Endothelial cell of hepatic sinusoid (primary cell): ENCODE data around the gene BAZ2A.

Experiments
- in situ Hi-C: cut with HindIII; loops from 2 replicates; pipeline ENCODE4 v1.10.0; 2017; ENCODE audit warnings: low sequenced_read_pairs

The BAZ2A gene

GRCh38 chr12:56635806-56636674 is 5.9 kb upstream of the BAZ2A start:
- in situ Hi-C loops: loop anchor here (5.0 kb wide), 1 partner anchor 36 kb away; no protein-coding TSS in a partner anchor

- in situ Hi-C loops: loop anchor here (5.0 kb wide), 1 partner anchor 37 kb away; no protein-coding TSS in a partner anchor
Observed at GRCh38 chr12:56634837-56635791, 5.0 kb upstream of the BAZ2A start.

- in situ Hi-C loops: no loop called here
Observed at GRCh38 chr12:56634242-56634836, 4.2 kb upstream of the BAZ2A start.

- in situ Hi-C loops: no loop called here
Observed at GRCh38 chr12:56633468-56634241, 3.5 kb upstream of the BAZ2A start.

DNA sequence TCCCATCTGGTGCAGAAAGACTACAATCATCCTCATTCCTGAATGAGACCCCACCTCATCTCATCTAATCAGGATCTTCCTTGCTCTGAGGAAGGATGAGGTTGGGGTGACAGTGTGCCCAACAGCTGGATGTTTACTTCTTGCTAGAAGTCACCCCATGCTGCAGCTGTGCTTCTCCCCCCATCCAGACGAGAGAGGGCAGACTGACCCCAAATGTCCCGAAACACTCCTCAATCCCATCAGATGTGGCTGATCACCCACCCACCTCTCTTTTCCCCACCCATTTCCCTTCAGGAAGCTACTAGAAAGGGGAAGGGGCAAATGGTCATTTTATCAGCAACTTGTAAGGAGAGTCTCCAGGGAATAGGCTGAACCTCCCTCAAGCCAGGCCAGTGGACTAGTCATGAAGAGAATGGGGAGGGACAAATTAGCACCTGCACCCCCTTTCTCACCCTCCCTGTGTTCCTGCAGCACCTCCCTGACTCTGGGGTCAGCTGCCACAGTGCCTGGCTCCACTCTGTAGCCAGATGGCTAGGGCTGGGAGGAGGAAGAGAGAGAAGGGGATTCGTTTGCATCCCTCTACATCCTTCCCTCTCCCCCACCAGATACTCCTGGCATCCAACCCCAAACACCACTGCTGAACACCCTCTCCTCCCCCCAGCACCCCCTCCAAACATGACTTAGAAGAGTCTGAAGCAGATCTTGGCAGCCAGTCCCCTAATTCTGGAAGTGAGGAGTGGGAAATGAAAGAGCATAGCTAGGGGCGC is 2.8 kb upstream of the BAZ2A start:
- in situ Hi-C loops: no loop called here

GRCh38 chr12:56631790-56632700 is 1.9 kb upstream of the BAZ2A start:
- in situ Hi-C loops: no loop called here

DNA sequence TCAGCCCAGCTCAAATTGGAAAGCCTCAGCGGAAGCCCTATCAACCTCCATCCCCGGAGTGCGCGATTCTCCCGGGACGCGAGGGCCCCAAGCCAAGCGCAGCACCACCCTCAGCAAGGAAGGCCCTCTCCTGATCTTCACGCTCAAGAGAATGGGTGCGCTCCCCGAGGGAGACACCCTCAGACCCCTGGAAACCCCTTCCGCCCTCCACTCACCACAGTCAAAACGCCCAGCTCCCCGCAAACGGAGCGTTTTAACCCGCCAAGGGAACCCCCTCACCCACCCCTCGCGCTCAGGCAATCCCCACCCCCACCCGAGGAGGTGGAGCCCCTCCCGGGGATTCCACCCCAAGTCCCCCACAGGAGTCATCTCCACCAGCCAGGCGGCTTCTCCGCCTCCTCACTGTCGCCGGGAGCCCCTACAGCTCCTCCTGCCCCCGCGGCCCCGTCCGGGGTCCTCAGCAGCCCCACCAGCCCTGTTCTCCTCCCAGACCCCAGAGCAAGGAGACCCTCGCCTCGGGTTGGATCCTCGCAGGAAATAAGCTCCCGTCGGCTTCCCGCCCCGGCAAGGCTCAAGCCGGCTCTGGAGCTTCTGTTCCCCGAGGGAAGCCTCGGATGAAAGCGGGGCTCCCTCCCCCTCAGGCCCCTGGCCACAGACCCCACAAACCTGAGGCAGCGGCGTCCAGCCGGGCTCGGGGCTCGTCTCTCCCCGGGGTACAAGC is 507 bp downstream of the BAZ2A start:
- in situ Hi-C loops: loop anchor here (5.0 kb wide), 1 partner anchor 137 kb away; no protein-coding TSS in a partner anchor

DNA sequence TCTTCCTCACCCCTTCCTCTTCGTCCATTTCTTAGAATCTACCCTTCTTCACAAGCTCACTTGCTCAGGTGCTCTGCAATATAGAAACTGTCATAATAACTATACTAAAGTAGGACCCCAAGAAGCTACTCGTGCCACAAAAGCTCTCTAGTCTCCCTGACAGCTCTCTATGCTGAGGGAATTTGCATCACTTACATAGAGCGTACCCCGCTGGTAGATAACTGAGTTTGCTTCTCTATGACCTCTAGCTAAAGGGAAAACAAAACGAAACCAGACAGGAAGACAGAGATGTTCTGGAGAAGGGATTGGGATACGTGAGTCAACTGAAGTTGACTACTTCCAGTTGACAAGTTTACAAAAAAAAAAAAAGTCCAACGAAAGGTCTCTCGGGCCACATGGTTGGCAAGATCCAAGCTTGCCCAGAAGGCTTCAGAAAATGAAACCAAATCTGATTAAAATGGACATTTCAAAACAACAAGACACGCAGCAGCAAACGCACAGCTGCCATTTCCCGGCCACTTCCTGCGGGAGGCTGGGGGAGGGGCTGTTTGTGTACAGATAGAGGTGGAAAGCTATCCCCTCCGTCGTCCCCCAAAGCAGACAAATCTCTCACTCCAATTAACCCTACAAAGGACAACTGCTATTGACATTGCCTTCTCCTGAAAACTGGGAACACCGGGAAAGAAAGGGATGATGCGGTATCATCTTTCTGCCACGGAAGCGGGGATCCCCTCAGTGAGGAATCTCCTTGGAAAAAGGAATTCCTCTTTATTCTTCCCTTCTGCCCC is 1.3 kb downstream of the BAZ2A start:
- in situ Hi-C loops: loop anchor here (5.0 kb wide), 1 partner anchor 137 kb away; no protein-coding TSS in a partner anchor

DNA sequence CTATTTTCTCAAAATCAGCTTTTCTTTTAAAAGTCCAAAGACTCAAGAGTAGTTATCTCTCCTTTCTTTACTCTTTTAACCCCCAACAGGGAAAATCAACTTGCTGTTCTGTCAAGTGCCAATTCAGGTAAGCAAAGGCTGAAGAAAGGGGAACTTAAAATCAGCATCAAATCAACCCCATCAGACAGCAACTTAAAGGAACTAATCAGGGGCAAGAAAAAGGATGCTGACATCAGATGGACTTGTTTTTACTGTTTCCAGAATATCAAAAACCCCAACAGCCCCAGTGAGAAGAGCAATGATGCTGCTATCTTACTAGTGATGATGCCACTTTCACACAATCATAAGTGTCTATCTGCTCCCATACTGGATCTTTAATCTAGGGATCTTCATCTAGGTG is 3.4 kb downstream of the BAZ2A start:
- in situ Hi-C loops: loop anchor here (5.0 kb wide), 1 partner anchor 134 kb away; no protein-coding TSS in a partner anchor

DNA sequence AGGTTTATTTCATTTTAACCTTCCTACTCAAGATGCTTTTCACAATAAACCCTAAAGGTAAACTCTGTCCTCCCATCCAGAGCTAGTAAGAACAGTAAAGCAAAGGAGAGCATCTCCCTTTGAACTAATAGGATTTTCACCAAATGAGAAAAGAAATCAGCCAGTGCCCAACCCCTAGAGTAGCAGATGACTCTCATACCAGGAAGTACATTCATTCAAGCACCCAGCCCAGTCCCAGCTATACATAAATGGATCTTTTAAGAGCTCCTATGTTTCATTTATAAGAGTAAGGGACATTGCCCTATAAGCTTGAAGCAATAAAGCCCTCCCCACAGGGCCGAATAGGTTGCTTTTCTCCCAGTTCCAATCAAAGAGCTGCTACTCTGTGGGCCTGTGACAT is 7.6 kb downstream of the BAZ2A start:
- in situ Hi-C loops: loop anchor here (5.0 kb wide), 2 partner anchors 50 to 105 kb away; no protein-coding TSS in a partner anchor

DNA sequence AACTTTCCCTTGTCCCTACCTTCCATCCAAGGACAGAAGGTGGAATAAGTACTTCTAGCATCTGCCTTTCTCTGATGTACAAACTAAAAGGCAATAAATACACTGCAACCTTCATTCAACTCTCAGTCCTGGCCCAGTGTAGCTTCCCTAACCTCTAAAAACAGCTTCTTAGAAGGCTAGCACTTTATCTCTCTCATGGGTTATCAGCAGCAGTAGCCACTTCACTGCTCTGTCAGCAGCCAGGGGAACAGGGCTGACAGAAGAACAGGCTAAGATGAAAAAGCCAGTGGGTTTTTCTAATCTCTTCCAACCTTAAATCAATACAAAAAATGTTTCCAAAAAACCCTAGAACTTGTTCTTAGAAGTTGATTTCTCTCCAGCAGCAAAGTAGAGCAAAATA is 13.2 kb downstream of the BAZ2A start:
- in situ Hi-C loops: no loop called here

GRCh38 chr12:56616244-56616643 is 13.9 kb downstream of the BAZ2A start:
- in situ Hi-C loops: no loop called here

- in situ Hi-C loops: no loop called here
Observed at GRCh38 chr12:56614627-56615026, 15.5 kb downstream of the BAZ2A start.

GRCh38 chr12:56604355-56604754 is 25.8 kb downstream of the BAZ2A start:
- in situ Hi-C loops: no loop called here

- in situ Hi-C loops: no loop called here
Observed at GRCh38 chr12:56602239-56602638, 27.9 kb downstream of the BAZ2A start.

DNA sequence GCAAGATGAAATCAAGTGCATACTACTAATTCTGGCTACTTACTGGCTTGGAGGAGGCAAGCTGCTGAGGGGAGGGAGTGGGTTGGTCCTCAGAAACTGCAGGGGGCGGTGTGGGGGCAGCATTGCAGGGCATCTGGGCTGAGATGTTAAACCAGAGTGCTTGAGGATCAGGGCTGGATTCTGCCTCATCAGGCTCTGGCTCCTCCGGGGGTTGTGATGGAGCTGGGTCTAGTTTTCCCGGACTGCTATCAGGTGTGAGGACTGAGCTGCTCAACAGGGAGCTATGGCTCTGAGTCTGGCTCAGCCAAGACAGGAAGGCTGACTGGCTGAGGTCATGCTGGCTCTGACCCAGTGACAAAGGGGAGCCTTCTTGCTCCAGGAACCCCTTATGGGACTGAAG is 28.6 kb downstream of the BAZ2A start:
- in situ Hi-C loops: no loop called here

DNA sequence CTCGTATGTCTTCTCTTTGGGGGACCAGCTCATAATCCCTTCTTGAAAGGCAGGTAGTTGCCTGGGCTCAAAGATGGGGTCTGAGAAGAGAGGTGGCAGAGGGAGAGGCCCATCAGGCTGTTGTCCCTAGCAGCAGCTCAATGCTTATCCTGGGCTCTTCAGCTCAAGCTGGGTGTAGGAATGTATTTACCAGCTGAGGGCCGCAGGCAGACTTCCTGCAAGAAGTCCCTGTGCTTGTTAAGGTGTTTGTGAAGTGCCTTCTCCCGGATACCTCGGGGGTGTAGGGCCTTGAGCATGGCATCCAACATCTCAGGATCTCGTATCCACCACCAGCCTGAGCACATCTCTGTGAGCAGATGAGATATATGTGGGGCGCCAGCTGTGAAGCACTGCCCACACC is 29.4 kb downstream of the BAZ2A start:
- in situ Hi-C loops: no loop called here
